HG02884 (cell line): ENCODE data around the gene TC2N.
"Not testable (repeated sequence)": the region's sequence is repeated elsewhere in the genome, so short reads cannot be mapped to it uniquely, and the experiment has no call there.

Experiments
- ATAC-seq: cut with Tn5 transposase; IDR thresholded peaks from one replicate; pipeline ENCODE4 v1.9.1; 2021; ENCODE audit warnings: mild to moderate bottlenecking, moderate library complexity; ENCODE audit not compliant: unreplicated experiment

The TC2N gene

GRCh38 chr14:91889477-91890211, 22.3 kb upstream of the TC2N start:
- ATAC-seq: no peak

- ATAC-seq: no peak
Measured at GRCh38 chr14:91888641-91889476, 21.5 kb upstream of the TC2N start.

GRCh38 chr14:91886961-91887360, 19.6 kb upstream of the TC2N start:
- no peak for ATAC-seq

GRCh38 chr14:91885839-91886238, 18.5 kb upstream of the TC2N start:
- ATAC-seq: no peak

GRCh38 chr14:91885113-91885712, 17.9 kb upstream of the TC2N start:
- ATAC-seq: no peak

- no peak for ATAC-seq
Measured at GRCh38 chr14:91884664-91885063, 17.3 kb upstream of the TC2N start.

GRCh38 chr14:91883753-91884152, 16.4 kb upstream of the TC2N start:
- ATAC-seq: no peak

- ATAC-seq: no peak
Measured at GRCh38 chr14:91882776-91883175, 15.4 kb upstream of the TC2N start.

- no peak for ATAC-seq
Measured at GRCh38 chr14:91882369-91882768, 15.0 kb upstream of the TC2N start.

- ATAC-seq: no peak
Measured at GRCh38 chr14:91879196-91879595, 11.9 kb upstream of the TC2N start.

GRCh38 chr14:91878274-91878673, 10.9 kb upstream of the TC2N start:
- ATAC-seq: no peak

- no peak for ATAC-seq
Measured at GRCh38 chr14:91877376-91877915, 10.1 kb upstream of the TC2N start.

GRCh38 chr14:91876492-91876891, 9.2 kb upstream of the TC2N start:
- ATAC-seq: no peak

- no peak for ATAC-seq
Measured at GRCh38 chr14:91875525-91876286, 8.4 kb upstream of the TC2N start.

GRCh38 chr14:91873471-91874415, 6.4 kb upstream of the TC2N start:
- ATAC-seq: peak; percentile 77

GRCh38 chr14:91872517-91873470, 5.5 kb upstream of the TC2N start:
- ATAC-seq: no peak

- ATAC-seq: no peak
Measured at GRCh38 chr14:91872011-91872501, 4.7 kb upstream of the TC2N start.

- not testable (repeated sequence) for ATAC-seq
Measured at GRCh38 chr14:91871401-91871800, 4.1 kb upstream of the TC2N start.
